HepG2 (cell line): Measurements from ENCODE around the gene PXT1. TPM values are rescaled to one million over a fixed set of nuclear protein-coding genes. Genes with fewer than 3 reads are reported as not detected.
A peak's percentile ranks its signal among the peaks of the same experiment; 100 is the strongest.

ENCODE experiments used
- ATAC-seq: fragments of 200-7000 bp; cut with Tn5 transposase; 3 replicates; pipeline ENCODE4 v1.9.1; 2020; ENCODE audit warnings: mild to moderate bottlenecking, moderate library complexity
- BruUV-seq: library from RNA; stranded (reverse); fragments of 400-500 nt; replicated peaks from 2 replicates; lab custom pipeline; 2021; lab: Mats Ljungman, UMichigan
- CTCF ChIA-PET: fragments of 300-600 bp; formaldehyde crosslinking; extraction: SDS; loops from one replicate; lab custom pipeline; 2021; ENCODE audit warnings: low total read pairs, inconsistent platforms, low intra/inter-chr PET ratio; lab: Yijun Ruan, JAX
- POLR2A ChIA-PET: fragments of 350-600 bp; sonication (Branson Sonifier 250); formaldehyde crosslinking; loops from one replicate; lab custom pipeline; 2020; ENCODE audit warnings: antibody characterized with exemption, inconsistent platforms; lab: Yijun Ruan, JAX
- DNase-seq: peaks from one replicate; pipeline ENCODE4 v3.0.0-alpha.2; 2015; ENCODE audit warnings: low spot score
- FAIRE-seq: peaks from 3 replicates; lab custom pipeline; 2011; peaks lifted over from hg19 to GRCh38; lab: Jason Lieb, UNC
- H2AFZ ChIP-seq: one replicate; pipeline ENCODE4 v1.6.1; 2011; ENCODE audit warnings: low read length, inconsistent platforms
- H3K27ac ChIP-seq: fragments of 300-600 bp; 3 replicates; pipeline ENCODE4 v1.8.0; 2011; ENCODE audit warnings: mixed run types, mild to moderate bottlenecking, mixed read lengths, low read length, inconsistent platforms; ENCODE audit not compliant: insufficient read depth; ENCODE audit errors: extremely low read length
- H3K27me3 ChIP-seq, 2 experiments: fragments of 200-600 bp in 1 of 2; 2 replicates in 1 of 2; 3 replicates in 1 of 2; pipeline versions ENCODE4 v1.6.0 to v1.8.0; 2011; ENCODE audit warnings: low read length in 2 of 2, mild to moderate bottlenecking in 2 of 2, moderate library complexity in 2 of 2, inconsistent platforms in 1 of 2; ENCODE audit not compliant: insufficient read depth in 2 of 2, control insufficient read depth in 1 of 2
- H3K36me3 ChIP-seq, 2 experiments: fragments of 200-600 bp in 1 of 2; replicated peaks in 1 of 2; 2 replicates in 1 of 2; 3 replicates in 1 of 2; pipeline versions ENCODE4 v1.5.1 to v1.8.0; 2011; ENCODE audit warnings: low read length in 2 of 2, inconsistent platforms in 1 of 2; ENCODE audit not compliant: insufficient read depth in 2 of 2, control insufficient read depth in 1 of 2
- H3K4me1 ChIP-seq: 2 replicates; pipeline ENCODE4 v1.5.1; 2012; ENCODE audit warnings: low read length, inconsistent platforms; ENCODE audit not compliant: insufficient read depth
- H3K4me2 ChIP-seq: 2 replicates; pipeline ENCODE4 v1.6.0; 2011; ENCODE audit warnings: low read depth, low read length, inconsistent platforms
- H3K4me3 ChIP-seq, 3 experiments: fragments of 200-600 bp in 1 of 3; sonication (generic), shearing (Covaris generic) in 1 of 3; replicated peaks in 1 of 3; 2 replicates each; pipeline ENCODE4 v1.5.1; 2011 to 2016; ENCODE audit warnings: low read length in 3 of 3, inconsistent platforms in 2 of 3, low read depth in 2 of 3, mild to moderate bottlenecking in 2 of 3, control low read depth in 1 of 3, mixed read lengths in 1 of 3; ENCODE audit not compliant: insufficient read depth in 1 of 3
- H3K79me2 ChIP-seq: one replicate; pipeline ENCODE4 v1.6.1; 2011; ENCODE audit warnings: low read length, inconsistent platforms; ENCODE audit not compliant: insufficient read depth
- H3K9ac ChIP-seq: 2 replicates; pipeline ENCODE4 v1.6.0; 2011; ENCODE audit warnings: mild to moderate bottlenecking, low read depth, low read length, inconsistent platforms; ENCODE audit not compliant: insufficient read depth
- H3K9me3 ChIP-seq: 2 replicates; pipeline ENCODE4 v1.5.1; 2012; ENCODE audit warnings: mild to moderate bottlenecking, low read length
- H4K20me1 ChIP-seq: 2 replicates; pipeline ENCODE4 v1.6.0; 2011; ENCODE audit warnings: inconsistent platforms, mild to moderate bottlenecking, low read length, moderate library complexity; ENCODE audit not compliant: insufficient read depth
- AKNA ChIP-seq: sonication (generic); formaldehyde crosslinking; IDR thresholded peaks from 2 replicates; pipeline ENCODE4 v1.4.0; 2020; ENCODE audit warnings: missing genetic modification reagents, borderline replicate concordance
- ATF7-NPFF ChIP-seq: sonication (generic); formaldehyde crosslinking; IDR thresholded peaks from 2 replicates; pipeline ENCODE4 v1.8.1; 2023; ENCODE audit warnings: mild to moderate bottlenecking, low read depth, missing genetic modification reagents, moderate library complexity
- CBFB ChIP-seq: sonication (generic); formaldehyde crosslinking; IDR thresholded peaks from 2 replicates; pipeline ENCODE4 v1.4.0; 2020; ENCODE audit warnings: missing genetic modification reagents
- CBX1 ChIP-seq: IDR thresholded peaks from one replicate; pipeline ENCODE4 v1.6.1; 2016; ENCODE audit warnings: antibody characterized with exemption, low read depth
- DPF2 ChIP-seq: sonication (generic); formaldehyde crosslinking; IDR thresholded peaks from 2 replicates; pipeline ENCODE4 v1.4.0; 2020; ENCODE audit warnings: mild to moderate bottlenecking, low read depth, missing genetic modification reagents, borderline replicate concordance
- EZH2 ChIP-seq: conservative IDR thresholded peaks from 2 replicates; pipeline ENCODE4 v1.6.1; 2012; ENCODE audit warnings: mild to moderate bottlenecking, low read depth, low read length, moderate library complexity
- HHEX ChIP-seq: IDR thresholded peaks from 2 replicates; pipeline ENCODE4 v1.6.1; 2016; ENCODE audit warnings: control low read depth
- MNT ChIP-seq: fragments of 450-650 bp; IDR thresholded peaks from 2 replicates; pipeline ENCODE4 v1.6.1; 2016
- PRMT3 ChIP-seq: sonication (generic); formaldehyde crosslinking; IDR thresholded peaks from 2 replicates; pipeline ENCODE4 v1.8.1; 2022; ENCODE audit warnings: low read depth, mild to moderate bottlenecking, moderate library complexity, missing genetic modification reagents, borderline replicate concordance
- SAP130 ChIP-seq: IDR thresholded peaks from 2 replicates; pipeline ENCODE4 v1.6.1; 2016; ENCODE audit warnings: low read depth
- ZEB1 ChIP-seq: IDR thresholded peaks from 2 replicates; pipeline ENCODE4 v1.6.1; 2012; ENCODE audit warnings: mild to moderate bottlenecking, low read depth, inconsistent platforms; ENCODE audit not compliant: insufficient replicate concordance
- ZNF543 ChIP-seq: sonication (generic); formaldehyde crosslinking; IDR thresholded peaks from 2 replicates; pipeline ENCODE4 v1.4.0; 2020; ENCODE audit warnings: mild to moderate bottlenecking, missing genetic modification reagents
- ZNF563 ChIP-seq: sonication (generic); formaldehyde crosslinking; IDR thresholded peaks from 2 replicates; pipeline ENCODE4 v1.8.0; 2022; ENCODE audit warnings: mild to moderate bottlenecking, moderate library complexity, missing genetic modification reagents
- ZNF572 ChIP-seq: sonication (generic); formaldehyde crosslinking; IDR thresholded peaks from 2 replicates; pipeline ENCODE4 v1.5.1; 2020; ENCODE audit warnings: mild to moderate bottlenecking, missing genetic modification reagents
- ZNF724P ChIP-seq: sonication (generic); formaldehyde crosslinking; IDR thresholded peaks from 2 replicates; pipeline ENCODE4 v1.8.0; 2022; ENCODE audit warnings: missing genetic modification reagents, borderline replicate concordance
- ZSCAN5A ChIP-seq: sonication (generic); formaldehyde crosslinking; IDR thresholded peaks from 2 replicates; pipeline ENCODE4 v1.8.0; 2022; ENCODE audit warnings: mild to moderate bottlenecking, missing genetic modification reagents, borderline replicate concordance
- WGBS: methylation state at CpG from one replicate; pipeline ENCODE4 v1.1.6; 2017; ENCODE audit warnings: low lambda C conversion rate; 5-methylcytosine and 5-hydroxymethylcytosine counted together
- in situ Hi-C: cut with HindIII; loops from 2 replicates; pipeline ENCODE4 v1.10.0; 2017; ENCODE audit warnings: low pct_unique_long_range_greater_than_20kb; ENCODE audit not compliant: extremely low pct_ligation_motif_present
- intact Hi-C: fragments of 100-400 bp; cut with micrococcal nuclease; formaldehyde crosslinking; loops from one replicate; pipeline ENCODE4 v1.10.0; 2022; ENCODE audit not compliant: unreplicated experiment
- polyA plus RNA-seq, 8 experiments: library from polyadenylated mRNA; depleted of rRNA in 3 of 8; stranded (reverse) in 7 of 8; unstranded in 1 of 8; fragments of >200 nt; fragmentation: Illumina TruSeq in 4 of 8; extraction: Trizol in 4 of 8; gene quantifications; 2 replicates each; pipeline versions ENCODE4 v1.2.1 to v1.2.3, GENCODE V29; 2011 to 2016; ENCODE audit warnings: low read depth in 4 of 8, missing spikeins in 1 of 8, mixed read lengths in 1 of 8; ENCODE audit not compliant: insufficient read depth in 1 of 8
- total RNA-seq, 5 experiments: library from RNA; depleted of rRNA; stranded (reverse); fragments of >200 nt; fragmentation: Illumina TruSeq; extraction: Trizol; gene quantifications; 2 replicates each; pipeline ENCODE4 v1.2.3, GENCODE V29; 2016; ENCODE audit warnings: low read depth in 1 of 5

Gene PXT1
- total and polyA plus RNA-seq, 2 of the 13 experiments (the other 11 are each of a cell fraction or from before 2014, with no cell fraction given): 0.04 TPM; not detected in 1

GRCh38 chr6:36387440-36388303 lies 55.0 kb downstream of the PXT1 start, which contains the start of gene ETV7:
Gene ETV7, minus strand, starts transcription at chr6:36387669. Its CDS starts 128 bp downstream, at chr6:36387541.
- Histone ChIP-seq H3K79me2 (no peaks in the 10 kb centered on the region), H3K9me3 (no peaks in the 10 kb centered on the region), H3K4me3 (peak within 1 kb of the TSS; percentile 55 to 70 (median 56)), H3K27ac (no peak within 1 kb of the TSS), H3K36me3 (no peaks in the 10 kb centered on the region), H2AFZ (peak within 1 kb of the TSS; percentile 55), H3K9ac (peak within 1 kb of the TSS; percentile 16; the same call in 1 of the 2 replicates), H3K4me1 (peaks cover 25% of the 10 kb centered on the region), H4K20me1 (no peaks in the 10 kb centered on the region), H3K4me2 (peak within 1 kb of the TSS; percentile 89), H3K27me3 (peaks cover 4 to 69% of the 10 kb centered on the region in 2 experiments)
- DNase-seq (no peak), FAIRE-seq (no peak), ATAC-seq (peak; percentile 81)
- in situ Hi-C loops: no loop called here
- 11% methylated on average over 31 of the region's 65 CpGs for WGBS
- intact Hi-C loops: no loop called here
- ChIA-PET POLR2A (interaction anchor here (1.5 kb wide), 1 partner anchor 36 kb away, joined by 3 read pairs; no protein-coding TSS in a partner anchor), CTCF (no interaction called here)
- BruUV-seq: no TSS peak
- 0 out of 2 replicates have a peak, but pooled peaks have one; percentile 28 for TF ChIP-seq ATF7-NPFF
- no peak for TF ChIP-seq PRMT3 (CRISPR knock-in tag)
- no peak for TF ChIP-seq AKNA (CRISPR knock-in tag)
- TF ChIP-seq MNT: no peak
- no peak for TF ChIP-seq HHEX (CRISPR knock-in tag)
- no peak for TF ChIP-seq ZSCAN5A (CRISPR knock-in tag)
- 0 out of 2 replicates have a peak, but pooled peaks have one; percentile 26 for TF ChIP-seq CBFB (CRISPR knock-in tag)
- 0 out of 2 replicates have a peak, but pooled peaks have one; percentile 11 for TF ChIP-seq SAP130 (CRISPR knock-in tag)
- TF ChIP-seq ZNF563 (CRISPR knock-in tag): peak; percentile 58; the same call in 1 of the 2 replicates
- no peak for TF ChIP-seq EZH2
- no peak for TF ChIP-seq ZNF572 (CRISPR knock-in tag)
- TF ChIP-seq CBX1: no peak
- TF ChIP-seq ZEB1: peak; percentile 98
- no peak for TF ChIP-seq ZNF543 (CRISPR knock-in tag)
- no peak for TF ChIP-seq ZNF724P (CRISPR knock-in tag)
- no peak for TF ChIP-seq DPF2 (CRISPR knock-in tag)
